GM21825 (cell line): ENCODE data around the gene RNF138.
A peak's percentile ranks its signal among the peaks of the same experiment; 100 is the strongest.
"Not testable (repeated sequence)": the region's sequence is repeated elsewhere in the genome, so short reads cannot be mapped to it uniquely, and the experiment has no call there.

ENCODE experiments used
- ATAC-seq: cut with Tn5 transposase; IDR thresholded peaks from one replicate; pipeline ENCODE4 v1.9.1; 2021; ENCODE audit warnings: mild to moderate bottlenecking, moderate library complexity; ENCODE audit not compliant: unreplicated experiment

RNF138 gene

GRCh38 chr18:32091724-32092421 lies at the start of gene RNF138:
Gene RNF138, plus strand, starts transcription at chr18:32091874. Its CDS starts 903 bp downstream, at chr18:32092777.
- ATAC-seq = peak; percentile 57

- no peak for ATAC-seq
Measured at GRCh38 chr18:32042337-32042736, 49.3 kb upstream of the RNF138 start.

GRCh38 chr18:32048507-32049091 lies 43.1 kb upstream of the RNF138 start:
- peak; percentile 60 for ATAC-seq

- ATAC-seq = peak; percentile 43
Measured at GRCh38 chr18:32049393-32050171, 42.1 kb upstream of the RNF138 start.

GRCh38 chr18:32056613-32057358 lies 34.9 kb upstream of the RNF138 start:
- no peak for ATAC-seq

GRCh38 chr18:32057624-32058165 lies 34.0 kb upstream of the RNF138 start:
- no peak for ATAC-seq

- no peak for ATAC-seq
Measured at GRCh38 chr18:32060026-32060425, 31.6 kb upstream of the RNF138 start.

GRCh38 chr18:32067375-32068167 lies 24.1 kb upstream of the RNF138 start:
- no peak for ATAC-seq

GRCh38 chr18:32072321-32072720 lies 19.4 kb upstream of the RNF138 start:
- ATAC-seq = peak; percentile 61

- ATAC-seq = no peak
Measured at GRCh38 chr18:32074206-32074605, 17.5 kb upstream of the RNF138 start.

GRCh38 chr18:32078845-32079244 lies 12.8 kb upstream of the RNF138 start:
- ATAC-seq = no peak

- ATAC-seq = no peak
Measured at GRCh38 chr18:32081881-32082280, 9.8 kb upstream of the RNF138 start.

- ATAC-seq = no peak
Measured at GRCh38 chr18:32083781-32084180, 7.9 kb upstream of the RNF138 start.

GRCh38 chr18:32086881-32087280 lies 4.8 kb upstream of the RNF138 start:
- no peak for ATAC-seq

- ATAC-seq = not testable (repeated sequence)
Measured at GRCh38 chr18:32090831-32091230, 843 bp upstream of the RNF138 start.

GRCh38 chr18:32091325-32091723 lies 350 bp upstream of the RNF138 start:
- no peak for ATAC-seq

- peak; percentile 84 for ATAC-seq
Measured at GRCh38 chr18:32092422-32093101, 888 bp downstream of the RNF138 start.

- peak; percentile 22 for ATAC-seq
Measured at GRCh38 chr18:32093102-32093511, 1.4 kb downstream of the RNF138 start.

- no peak for ATAC-seq
Measured at GRCh38 chr18:32093523-32093922, 1.8 kb downstream of the RNF138 start.
